KMS-11 (cell line): ENCODE results near the gene LRRC7.

Experiments used
- H2AFZ ChIP-seq: fragments of 200-600 bp; sonication (generic); 2 replicates; pipeline ENCODE4 v1.6.1; 2016; ENCODE audit warnings: antibody characterized with exemption, mixed run types, low read depth
- H3K27ac ChIP-seq: fragments of 200-600 bp; sonication (generic); 2 replicates; pipeline ENCODE4 v1.6.1; 2016; ENCODE audit warnings: mild to moderate bottlenecking, mixed run types
- H3K27me3 ChIP-seq: fragments of 200-600 bp; sonication (generic); 2 replicates; pipeline ENCODE4 v1.6.1; 2017; ENCODE audit warnings: mild to moderate bottlenecking, low read depth, mixed run types, moderate library complexity; ENCODE audit not compliant: insufficient read depth
- H3K36me3 ChIP-seq: fragments of 200-600 bp; sonication (generic); 2 replicates; pipeline ENCODE4 v1.6.1; 2017; ENCODE audit warnings: mild to moderate bottlenecking, mixed run types; ENCODE audit not compliant: insufficient read depth
- H3K4me1 ChIP-seq: fragments of 200-600 bp; sonication (generic); 2 replicates; pipeline ENCODE4 v1.6.1; 2016; ENCODE audit warnings: mild to moderate bottlenecking, low read depth, mixed run types; ENCODE audit not compliant: poor library complexity, severe bottlenecking
- H3K4me2 ChIP-seq: fragments of 200-600 bp; sonication (generic); 2 replicates; pipeline ENCODE4 v1.7.0; 2016; ENCODE audit warnings: mild to moderate bottlenecking, mixed run types
- H3K4me3 ChIP-seq: fragments of 200-600 bp; sonication (generic); IDR thresholded peaks from 2 replicates; pipeline ENCODE4 v1.6.1; 2017; ENCODE audit warnings: low read depth, low read length, mixed read lengths; ENCODE audit not compliant: insufficient read depth
- H3K79me2 ChIP-seq: fragments of 200-600 bp; sonication (generic); 2 replicates; pipeline ENCODE4 v1.6.1; 2016; ENCODE audit warnings: low read depth, mixed run types; ENCODE audit not compliant: insufficient read depth
- H3K9ac ChIP-seq: fragments of 200-600 bp; sonication (generic); 2 replicates; pipeline ENCODE4 v1.6.1; 2016; ENCODE audit warnings: mild to moderate bottlenecking, mixed run types
- H4K20me1 ChIP-seq: fragments of 200-600 bp; sonication (generic); 2 replicates; pipeline ENCODE4 v1.6.1; 2016; ENCODE audit warnings: mild to moderate bottlenecking, mixed run types; ENCODE audit not compliant: insufficient read depth
- TF ChIP-seq, protein P1 (sequence below): fragments of 200-600 bp; sonication (generic); conservative IDR thresholded peaks from 2 replicates; pipeline ENCODE4 v1.6.1; 2017; ENCODE audit warnings: low read depth, mild to moderate bottlenecking, antibody characterized with exemption, low read length, moderate library complexity, mixed read lengths

The LRRC7 gene

DNA sequence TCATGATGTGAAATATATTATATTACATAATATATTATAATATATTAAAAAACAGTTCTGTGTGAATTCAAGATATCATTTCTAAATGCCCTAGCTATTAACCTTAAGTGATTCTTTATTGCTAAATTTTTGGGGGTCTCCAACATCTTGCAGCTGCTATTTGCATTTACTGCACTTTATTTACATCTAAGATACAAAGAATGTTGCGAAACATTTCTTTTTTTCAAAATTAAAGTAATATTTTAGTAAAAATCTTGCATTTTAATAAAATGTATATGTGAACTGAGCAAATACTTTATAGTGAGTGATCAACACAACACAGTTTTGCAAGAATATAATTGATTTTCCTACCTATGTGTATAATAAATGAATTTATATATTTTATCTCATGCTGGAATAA is 456.6 kb downstream of the LRRC7 start:
- no peak overlapping the region for H3K9ac ChIP-seq
- H3K4me3 ChIP-seq, result no peak overlapping the region
- H4K20me1 ChIP-seq, result no peaks in the 10 kb centered on the region
- no peaks in the 10 kb centered on the region for H3K4me1 ChIP-seq
- H3K27me3 ChIP-seq, result no peaks in the 10 kb centered on the region
- no peaks in the 10 kb centered on the region for H3K36me3 ChIP-seq
- TF ChIP-seq, protein P1, sequence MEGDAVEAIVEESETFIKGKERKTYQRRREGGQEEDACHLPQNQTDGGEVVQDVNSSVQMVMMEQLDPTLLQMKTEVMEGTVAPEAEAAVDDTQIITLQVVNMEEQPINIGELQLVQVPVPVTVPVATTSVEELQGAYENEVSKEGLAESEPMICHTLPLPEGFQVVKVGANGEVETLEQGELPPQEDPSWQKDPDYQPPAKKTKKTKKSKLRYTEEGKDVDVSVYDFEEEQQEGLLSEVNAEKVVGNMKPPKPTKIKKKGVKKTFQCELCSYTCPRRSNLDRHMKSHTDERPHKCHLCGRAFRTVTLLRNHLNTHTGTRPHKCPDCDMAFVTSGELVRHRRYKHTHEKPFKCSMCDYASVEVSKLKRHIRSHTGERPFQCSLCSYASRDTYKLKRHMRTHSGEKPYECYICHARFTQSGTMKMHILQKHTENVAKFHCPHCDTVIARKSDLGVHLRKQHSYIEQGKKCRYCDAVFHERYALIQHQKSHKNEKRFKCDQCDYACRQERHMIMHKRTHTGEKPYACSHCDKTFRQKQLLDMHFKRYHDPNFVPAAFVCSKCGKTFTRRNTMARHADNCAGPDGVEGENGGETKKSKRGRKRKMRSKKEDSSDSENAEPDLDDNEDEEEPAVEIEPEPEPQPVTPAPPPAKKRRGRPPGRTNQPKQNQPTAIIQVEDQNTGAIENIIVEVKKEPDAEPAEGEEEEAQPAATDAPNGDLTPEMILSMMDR, result no peak
- H3K27ac ChIP-seq, result no peak overlapping the region
- H3K79me2 ChIP-seq, result no peaks in the 10 kb centered on the region
- H3K4me2 ChIP-seq, result no peak overlapping the region
- no peak overlapping the region for H2AFZ ChIP-seq

GRCh38 chr1:70025052-70025451 is 457.3 kb downstream of the LRRC7 start:
- Histone ChIP-seq H3K9ac (no peak overlapping the region), H3K4me1 (no peaks in the 10 kb centered on the region), H2AFZ (no peak overlapping the region), H4K20me1 (no peaks in the 10 kb centered on the region), H3K79me2 (no peaks in the 10 kb centered on the region), H3K4me3 (no peak overlapping the region), H3K36me3 (no peaks in the 10 kb centered on the region), H3K4me2 (no peak overlapping the region), H3K27me3 (no peaks in the 10 kb centered on the region), H3K27ac (no peak overlapping the region)
- TF ChIP-seq, protein P1, result no peak

- H3K36me3 ChIP-seq, result no peaks in the 10 kb centered on the region
- H3K27me3 ChIP-seq, result no peaks in the 10 kb centered on the region
- no peak overlapping the region for H2AFZ ChIP-seq
- no peak overlapping the region for H3K4me2 ChIP-seq
- H4K20me1 ChIP-seq, result no peaks in the 10 kb centered on the region
- H3K9ac ChIP-seq, result no peak overlapping the region
- no peak overlapping the region for H3K4me3 ChIP-seq
- H3K4me1 ChIP-seq, result no peaks in the 10 kb centered on the region
- H3K27ac ChIP-seq, result no peak overlapping the region
- no peaks in the 10 kb centered on the region for H3K79me2 ChIP-seq
- TF ChIP-seq, protein P1, result no peak
Measured at GRCh38 chr1:70025846-70026245, 458.1 kb downstream of the LRRC7 start.

DNA sequence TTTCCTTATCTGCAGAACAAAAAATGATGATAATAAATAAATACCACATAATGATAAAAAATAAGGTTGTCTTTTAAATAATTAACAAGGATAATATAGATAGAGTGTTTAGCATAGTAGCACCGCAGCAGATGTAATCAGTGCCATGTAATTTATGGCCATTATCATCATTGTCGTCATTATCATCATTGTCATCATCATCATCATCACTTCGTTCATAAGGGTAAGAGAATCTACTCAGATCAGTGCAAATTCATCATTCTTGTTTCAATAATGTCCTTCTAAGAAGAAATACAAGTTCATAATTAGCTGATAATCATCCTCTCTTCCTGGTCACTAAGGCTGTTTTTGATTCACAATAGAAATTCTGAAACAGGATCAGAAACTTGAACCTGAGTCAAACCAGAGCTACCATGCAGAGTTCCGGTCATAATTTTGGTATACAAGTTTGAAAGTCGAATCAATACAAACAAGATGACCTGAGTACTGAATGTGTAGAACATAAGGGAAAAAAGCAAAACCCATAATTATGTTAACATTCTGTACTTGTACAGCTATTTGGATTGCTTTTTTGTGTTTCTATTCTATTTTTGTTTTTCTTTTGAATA is 465.6 kb downstream of the LRRC7 start:
- no peak overlapping the region for H3K27ac ChIP-seq
- H2AFZ ChIP-seq, result no peak overlapping the region
- no peak overlapping the region for H3K9ac ChIP-seq
- no peaks in the 10 kb centered on the region for H4K20me1 ChIP-seq
- no peaks in the 10 kb centered on the region for H3K4me1 ChIP-seq
- no peaks in the 10 kb centered on the region for H3K27me3 ChIP-seq
- no peak overlapping the region for H3K4me2 ChIP-seq
- no peak overlapping the region for H3K4me3 ChIP-seq
- H3K36me3 ChIP-seq, result no peaks in the 10 kb centered on the region
- no peaks in the 10 kb centered on the region for H3K79me2 ChIP-seq
- TF ChIP-seq, protein P1, result no peak
